ENCODE measurements around the gene PRAMEF8. TPM values are rescaled to one million over a fixed set of nuclear protein-coding genes. Genes with fewer than 3 reads are reported as not detected.
"Not testable (repeated sequence)": the region's sequence is repeated elsewhere in the genome, so short reads cannot be mapped to it uniquely, and the experiment has no call there.

Gene PRAMEF8
- total and polyA plus RNA-seq, 9 of the 15 experiments (the other 6 are each of a cell fraction or from before 2014, with no cell fraction given): not detected

DNA sequence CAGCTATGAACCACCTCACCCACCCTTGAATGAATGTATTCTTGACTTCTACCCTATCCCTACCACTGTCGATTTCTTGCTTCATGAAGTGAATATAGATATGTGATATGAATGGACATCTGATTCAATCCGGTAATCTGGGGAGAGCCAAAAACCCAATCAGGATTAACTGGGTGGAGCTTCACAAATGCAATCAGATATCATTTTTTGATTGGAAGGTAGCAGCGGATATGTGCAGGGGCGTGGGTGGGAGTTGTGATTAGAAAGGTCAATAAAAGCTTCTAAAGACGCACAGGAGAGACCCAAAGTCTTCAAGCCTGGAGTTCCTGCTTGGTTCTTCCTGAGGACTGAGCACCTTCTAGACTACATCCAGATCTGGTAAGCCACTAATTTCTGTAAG lies 31.0 kb downstream of the PRAMEF8 start, which contains the start of gene PRAMEF5:
PRAMEF5 (plus strand) TSS at position 301 of the 400 bp plus-strand sequence. CDS start 5,071 bp downstream, outside the sequence.
- BruUV-seq (replicated peaks); ATAC-seq; H3K9me3 ChIP-seq (replicated peaks; ENCODE audit: control insufficient read depth, insufficient read depth, low read depth, low read length); H3K4me1 ChIP-seq (replicated peaks in 1 of 2; ENCODE audit: control insufficient read depth in 2 of 2, insufficient read depth in 2 of 2, low read length in 2 of 2); H2AFZ ChIP-seq (ENCODE audit: low read depth, low read length); in situ Hi-C loops (cut with MboI); H3K4me2 ChIP-seq (ENCODE audit: insufficient read depth, low read length); H3K4me3 ChIP-seq; H3K79me2 ChIP-seq (ENCODE audit: control insufficient read depth, insufficient read depth, low read length); H3K36me3 ChIP-seq (ENCODE audit: control insufficient read depth, insufficient read depth, low read length); H3K27me3 ChIP-seq (ENCODE audit: control insufficient read depth in 2 of 2, insufficient read depth in 2 of 2, low read length in 2 of 2); H3K9me1 ChIP-seq (ENCODE audit: control insufficient read depth, insufficient read depth, low read length); CTCF ChIA-PET (ENCODE audit: low intra/inter-chr PET ratio); intact Hi-C loops (cut with micrococcal nuclease); H4K20me1 ChIP-seq (replicated peaks; ENCODE audit: control insufficient read depth, insufficient read depth, low read length); POLR2A ChIA-PET; DNase-seq (ENCODE audit: extremely low read depth in 1 of 4, low spot score in 3 of 4); H3K27ac ChIP-seq (ENCODE audit: extremely low read depth, low read depth, low read length); FAIRE-seq; H3K9ac ChIP-seq (ENCODE audit: insufficient read depth in 1 of 2, low read depth in 2 of 2, low read length in 2 of 2): not testable (repeated sequence)
- no CpG with 5 or more reads among the region's 5 CpGs for WGBS (ENCODE audit: insufficient coverage, low coverage, missing lambda C conversion rate)

DNA sequence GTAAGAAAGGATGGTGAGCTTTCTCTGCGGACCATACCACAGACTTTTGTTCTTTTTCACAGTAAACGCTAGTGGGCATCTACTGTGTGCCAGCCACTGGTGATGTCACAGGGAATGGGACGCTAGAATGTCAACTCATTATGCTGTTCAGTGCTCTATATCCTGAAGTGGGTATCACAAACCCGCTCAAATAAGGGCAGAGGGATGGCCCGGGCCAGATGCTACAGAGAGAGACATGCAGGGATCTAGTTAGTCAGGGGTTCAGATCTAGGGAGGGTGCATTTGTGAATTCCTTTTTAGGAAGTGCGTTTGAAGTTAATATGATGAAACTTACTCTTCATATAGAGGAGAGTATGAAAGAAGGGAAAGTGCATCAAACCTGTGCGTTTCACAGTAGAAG lies 37.8 kb downstream of the PRAMEF8 start:
- H3K9me3 ChIP-seq (replicated peaks; ENCODE audit: control insufficient read depth, insufficient read depth, low read depth, low read length); H4K20me1 ChIP-seq (replicated peaks; ENCODE audit: control insufficient read depth, insufficient read depth, low read length); DNase-seq (ENCODE audit: extremely low read depth in 1 of 4, low spot score in 3 of 4); CTCF ChIA-PET (ENCODE audit: low intra/inter-chr PET ratio); H3K4me1 ChIP-seq (replicated peaks in 1 of 2; ENCODE audit: control insufficient read depth in 2 of 2, insufficient read depth in 2 of 2, low read length in 2 of 2); H2AFZ ChIP-seq (ENCODE audit: low read depth, low read length); H3K79me2 ChIP-seq (ENCODE audit: control insufficient read depth, insufficient read depth, low read length); FAIRE-seq; ATAC-seq; H3K4me3 ChIP-seq; intact Hi-C loops (cut with micrococcal nuclease); H3K27me3 ChIP-seq (ENCODE audit: control insufficient read depth in 2 of 2, insufficient read depth in 2 of 2, low read length in 2 of 2); H3K36me3 ChIP-seq (ENCODE audit: control insufficient read depth, insufficient read depth, low read length); H3K9ac ChIP-seq (ENCODE audit: insufficient read depth in 1 of 2, low read depth in 2 of 2, low read length in 2 of 2); H3K27ac ChIP-seq (ENCODE audit: extremely low read depth, low read depth, low read length); H3K4me2 ChIP-seq (ENCODE audit: insufficient read depth, low read length); POLR2A ChIA-PET; H3K9me1 ChIP-seq (ENCODE audit: control insufficient read depth, insufficient read depth, low read length); BruUV-seq (replicated peaks): not testable (repeated sequence)
- in situ Hi-C loops (cut with MboI): loop anchor here (25.0 kb wide), 1 partner anchor 135 kb away; the partner anchor contains the start of gene HNRNPCL2
- WGBS (ENCODE audit: insufficient coverage, low coverage, missing lambda C conversion rate): 0% methylated on average over 6 of the region's 7 CpGs

DNA sequence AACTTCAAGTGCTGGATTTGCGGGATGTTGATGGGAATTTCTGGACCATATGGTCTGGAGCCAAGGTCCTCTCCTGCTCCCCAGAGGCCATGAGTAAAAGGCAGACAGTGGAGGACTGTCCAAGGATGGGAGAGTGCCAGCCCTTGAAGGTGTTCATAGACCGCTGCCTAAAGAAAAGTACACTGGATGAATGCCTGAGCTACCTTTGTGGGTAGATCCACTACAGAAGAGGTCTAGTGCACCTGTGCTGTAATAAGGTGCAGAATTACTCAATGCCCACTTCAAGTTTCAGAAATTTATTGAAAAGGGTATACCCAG lies 38.4 kb downstream of the PRAMEF8 start:
- intact Hi-C loops (cut with micrococcal nuclease); ATAC-seq: not testable (repeated sequence)
- in situ Hi-C loops (cut with MboI): loop anchor here (25.0 kb wide), 1 partner anchor 134 kb away; the partner anchor contains the start of gene HNRNPCL2

More for the DNA sequence above, 38.4 kb downstream of the PRAMEF8 start:
- H3K9me3 ChIP-seq (replicated peaks; ENCODE audit: control insufficient read depth, insufficient read depth, low read depth, low read length); H3K9me1 ChIP-seq (ENCODE audit: control insufficient read depth, insufficient read depth, low read length); H4K20me1 ChIP-seq (replicated peaks; ENCODE audit: control insufficient read depth, insufficient read depth, low read length); H3K27ac ChIP-seq (ENCODE audit: extremely low read depth, low read depth, low read length); POLR2A ChIA-PET; H3K79me2 ChIP-seq (ENCODE audit: control insufficient read depth, insufficient read depth, low read length); DNase-seq (ENCODE audit: extremely low read depth in 1 of 4, low spot score in 3 of 4); H2AFZ ChIP-seq (ENCODE audit: low read depth, low read length); H3K4me2 ChIP-seq (ENCODE audit: insufficient read depth, low read length); BruUV-seq (replicated peaks); H3K4me1 ChIP-seq (replicated peaks in 1 of 2; ENCODE audit: control insufficient read depth in 2 of 2, insufficient read depth in 2 of 2, low read length in 2 of 2); CTCF ChIA-PET (ENCODE audit: low intra/inter-chr PET ratio); H3K36me3 ChIP-seq (ENCODE audit: control insufficient read depth, insufficient read depth, low read length); H3K4me3 ChIP-seq; H3K27me3 ChIP-seq (ENCODE audit: control insufficient read depth in 2 of 2, insufficient read depth in 2 of 2, low read length in 2 of 2); FAIRE-seq; H3K9ac ChIP-seq (ENCODE audit: insufficient read depth in 1 of 2, low read depth in 2 of 2, low read length in 2 of 2): not testable (repeated sequence)
- WGBS (ENCODE audit: insufficient coverage, low coverage, missing lambda C conversion rate): 0% methylated on average over 2 of the region's 2 CpGs

All from K562 (cell line).